HUES6 (cell line): ENCODE results near the gene ELMO1.

Experiments used
- H3K27ac ChIP-seq: 2 replicates; pipeline ENCODE4 v1.7.0; 2013; ENCODE audit warnings: low read depth, mild to moderate bottlenecking, low read length, inconsistent platforms
- H3K27me3 ChIP-seq: 2 replicates; pipeline ENCODE4 v1.6.1; 2013; ENCODE audit warnings: low read length; ENCODE audit not compliant: control insufficient read depth, insufficient read depth
- H3K36me3 ChIP-seq: 2 replicates; pipeline ENCODE4 v1.6.1; 2013; ENCODE audit warnings: low read length; ENCODE audit not compliant: control insufficient read depth, insufficient read depth
- H3K4me1 ChIP-seq: 2 replicates; pipeline ENCODE4 v1.6.1; 2013; ENCODE audit warnings: low read length; ENCODE audit not compliant: control insufficient read depth, insufficient read depth
- H3K4me3 ChIP-seq: 2 replicates; pipeline ENCODE4 v1.5.1; 2013; ENCODE audit warnings: low read depth, low read length
- H3K9ac ChIP-seq: one replicate; pipeline ENCODE4 v1.6.1; 2013; ENCODE audit warnings: mild to moderate bottlenecking, low read length
- H3K9me3 ChIP-seq: 2 replicates; pipeline ENCODE4 v1.6.1; 2013; ENCODE audit warnings: low read depth, low read length; ENCODE audit not compliant: control insufficient read depth, insufficient read depth

ELMO1 gene

GRCh38 chr7:36943591-36944435, 504.9 kb downstream of the ELMO1 start:
- Histone ChIP-seq H3K9me3 (peaks cover 9% of the 10 kb centered on the region; the same call in 1 of the 2 replicates), H3K4me3 (no peak overlapping the region), H3K9ac (no peak overlapping the region), H3K4me1 (peaks cover 8% of the 10 kb centered on the region), H3K27me3 (no peaks in the 10 kb centered on the region), H3K27ac (no peak overlapping the region), H3K36me3 (no peaks in the 10 kb centered on the region)

- peaks cover 8% of the 10 kb centered on the region for H3K4me1 ChIP-seq
- H3K4me3 ChIP-seq: no peak overlapping the region
- H3K9me3 ChIP-seq: peaks cover 17% of the 10 kb centered on the region
- no peaks in the 10 kb centered on the region for H3K27me3 ChIP-seq
- no peak overlapping the region for H3K27ac ChIP-seq
- no peak overlapping the region for H3K9ac ChIP-seq
- no peaks in the 10 kb centered on the region for H3K36me3 ChIP-seq
These were observed 505.7 kb downstream of the ELMO1 start for GRCh38 chr7:36942955-36943354.

- H3K27me3 ChIP-seq: no peaks in the 10 kb centered on the region
- peaks cover 21% of the 10 kb centered on the region for H3K9me3 ChIP-seq
- H3K4me1 ChIP-seq: peaks cover 8% of the 10 kb centered on the region
- H3K36me3 ChIP-seq: no peaks in the 10 kb centered on the region
- H3K27ac ChIP-seq: no peak overlapping the region
- no peak overlapping the region for H3K9ac ChIP-seq
- no peak overlapping the region for H3K4me3 ChIP-seq
These were observed 506.1 kb downstream of the ELMO1 start for GRCh38 chr7:36942541-36942940.

GRCh38 chr7:36942025-36942424, 506.6 kb downstream of the ELMO1 start:
- H3K4me1 ChIP-seq: peaks cover 8% of the 10 kb centered on the region
- H3K36me3 ChIP-seq: no peaks in the 10 kb centered on the region
- H3K4me3 ChIP-seq: no peak overlapping the region
- no peak overlapping the region for H3K27ac ChIP-seq
- H3K9me3 ChIP-seq: peaks cover 23% of the 10 kb centered on the region
- no peaks in the 10 kb centered on the region for H3K27me3 ChIP-seq
- H3K9ac ChIP-seq: no peak overlapping the region

GRCh38 chr7:36941359-36941758, 507.3 kb downstream of the ELMO1 start:
- Histone ChIP-seq H3K27me3 (no peaks in the 10 kb centered on the region), H3K9me3 (peaks cover 28% of the 10 kb centered on the region), H3K9ac (no peak overlapping the region), H3K27ac (no peak overlapping the region), H3K36me3 (no peaks in the 10 kb centered on the region), H3K4me3 (no peak overlapping the region), H3K4me1 (peaks cover 6% of the 10 kb centered on the region)

GRCh38 chr7:36939816-36940215, 508.8 kb downstream of the ELMO1 start:
- H3K9ac ChIP-seq: no peak overlapping the region
- H3K9me3 ChIP-seq: peaks cover 30% of the 10 kb centered on the region
- no peaks in the 10 kb centered on the region for H3K4me1 ChIP-seq
- H3K27me3 ChIP-seq: no peaks in the 10 kb centered on the region
- H3K4me3 ChIP-seq: no peak overlapping the region
- no peak overlapping the region for H3K27ac ChIP-seq
- H3K36me3 ChIP-seq: no peaks in the 10 kb centered on the region

GRCh38 chr7:36937754-36938563, 510.7 kb downstream of the ELMO1 start:
- no peak overlapping the region for H3K27ac ChIP-seq
- H3K27me3 ChIP-seq: no peaks in the 10 kb centered on the region
- H3K9ac ChIP-seq: no peak overlapping the region
- no peaks in the 10 kb centered on the region for H3K36me3 ChIP-seq
- H3K4me1 ChIP-seq: peaks cover 12% of the 10 kb centered on the region
- H3K9me3 ChIP-seq: peaks cover 30% of the 10 kb centered on the region
- no peak overlapping the region for H3K4me3 ChIP-seq

- H3K4me1 ChIP-seq: peaks cover 12% of the 10 kb centered on the region
- no peaks in the 10 kb centered on the region for H3K36me3 ChIP-seq
- H3K4me3 ChIP-seq: no peak overlapping the region
- H3K27me3 ChIP-seq: no peaks in the 10 kb centered on the region
- H3K27ac ChIP-seq: no peak overlapping the region
- no peak overlapping the region for H3K9ac ChIP-seq
- 0 out of 2 replicates have a peak, but pooled peaks cover 6% of the 10 kb centered on the region for H3K9me3 ChIP-seq
These were observed 516.8 kb downstream of the ELMO1 start for GRCh38 chr7:36931892-36932291.

GRCh38 chr7:36929791-36930190, 518.9 kb downstream of the ELMO1 start:
- no peaks in the 10 kb centered on the region for H3K9me3 ChIP-seq
- H3K36me3 ChIP-seq: no peaks in the 10 kb centered on the region
- H3K27ac ChIP-seq: no peak overlapping the region
- no peaks in the 10 kb centered on the region for H3K27me3 ChIP-seq
- H3K9ac ChIP-seq: no peak overlapping the region
- peaks cover 12% of the 10 kb centered on the region for H3K4me1 ChIP-seq
- H3K4me3 ChIP-seq: no peak overlapping the region

GRCh38 chr7:36928718-36929117, 519.9 kb downstream of the ELMO1 start:
- Histone ChIP-seq H3K9ac (no peak overlapping the region), H3K36me3 (no peaks in the 10 kb centered on the region), H3K4me1 (peaks cover 5% of the 10 kb centered on the region), H3K27me3 (no peaks in the 10 kb centered on the region), H3K9me3 (no peaks in the 10 kb centered on the region), H3K4me3 (no peak overlapping the region), H3K27ac (no peak overlapping the region)

- no peak overlapping the region for H3K27ac ChIP-seq
- H3K36me3 ChIP-seq: no peaks in the 10 kb centered on the region
- H3K4me1 ChIP-seq: peaks cover 1% of the 10 kb centered on the region; the same call in 1 of the 2 replicates
- H3K9me3 ChIP-seq: no peaks in the 10 kb centered on the region
- H3K4me3 ChIP-seq: no peak overlapping the region
- no peaks in the 10 kb centered on the region for H3K27me3 ChIP-seq
- no peak overlapping the region for H3K9ac ChIP-seq
These were observed 520.4 kb downstream of the ELMO1 start for GRCh38 chr7:36928311-36928710.
